Caco-2 (cell line): ENCODE measurements around the gene CCT2. TPM values are rescaled to one million over a fixed set of nuclear protein-coding genes. Genes with fewer than 3 reads are reported as not detected.

Source experiments
- BruUV-seq: library from RNA; stranded (reverse); fragments of 400-500 nt; replicated peaks from 2 replicates; lab custom pipeline; 2021; lab: Mats Ljungman, UMichigan
- CTCF ChIA-PET: fragments of 300-600 bp; sonication (Branson Sonifier 250); formaldehyde crosslinking; loops from one replicate; lab custom pipeline; 2022; ENCODE audit warnings: antibody characterized with exemption; lab: Charles Lee
- POLR2A ChIA-PET: fragments of 300-600 bp; sonication (Branson Sonifier 250); formaldehyde crosslinking; loops from one replicate; lab custom pipeline; 2022; ENCODE audit warnings: antibody characterized with exemption; lab: Charles Lee
- DNase-seq, 2 experiments: peaks; one replicate each; pipeline versions ENCODE4 v3.0.0 to v3.0.0-alpha.2; 2020 to 2022
- H3K27me3 ChIP-seq: replicated peaks from 2 replicates; pipeline ENCODE4 v1.6.0; 2011; ENCODE audit warnings: low read length; ENCODE audit not compliant: control insufficient read depth, insufficient read depth
- H3K36me3 ChIP-seq: 2 replicates; pipeline ENCODE4 v1.5.1; 2011; ENCODE audit warnings: low read length; ENCODE audit not compliant: control insufficient read depth, insufficient read depth
- H3K4me1 ChIP-seq: fragments of 250-450 bp; sonication (Bioruptor Pico); 2 replicates; pipeline ENCODE4 v1.5.1; 2020; ENCODE audit warnings: mild to moderate bottlenecking
- H3K4me3 ChIP-seq: 2 replicates; pipeline ENCODE4 v1.5.1; 2011; ENCODE audit warnings: low read depth, mild to moderate bottlenecking, control low read depth, low read length
- H3K9me3 ChIP-seq: fragments of 250-450 bp; sonication (Bioruptor Pico); 2 replicates; pipeline ENCODE4 v1.5.1; 2020; ENCODE audit warnings: mild to moderate bottlenecking, moderate library complexity
- H3K27ac Mint-ChIP-seq: one replicate; pipeline ENCODE4 v1.8.0; 2022; ENCODE audit warnings: mixed read lengths; ENCODE audit not compliant: unreplicated experiment
- H3K27me3 Mint-ChIP-seq: one replicate; pipeline ENCODE4 v1.8.0; 2022; ENCODE audit warnings: mixed read lengths; ENCODE audit not compliant: insufficient read depth, unreplicated experiment
- H3K36me3 Mint-ChIP-seq: one replicate; pipeline ENCODE4 v1.8.0; 2022; ENCODE audit warnings: mild to moderate bottlenecking, mixed read lengths; ENCODE audit not compliant: insufficient read depth, unreplicated experiment
- H3K4me1 Mint-ChIP-seq: one replicate; pipeline ENCODE4 v1.8.0; 2022; ENCODE audit warnings: low read depth, mixed read lengths; ENCODE audit not compliant: unreplicated experiment
- H3K4me3 Mint-ChIP-seq: one replicate; pipeline ENCODE4 v1.8.0; 2022; ENCODE audit warnings: mild to moderate bottlenecking, moderate library complexity, mixed read lengths; ENCODE audit not compliant: unreplicated experiment
- H3K9me3 Mint-ChIP-seq: one replicate; pipeline ENCODE4 v1.8.0; 2022; ENCODE audit warnings: mixed read lengths; ENCODE audit not compliant: unreplicated experiment
- intact Hi-C: fragments of 100-400 bp; cut with micrococcal nuclease; formaldehyde crosslinking; loops from one replicate; pipeline ENCODE4 v1.10.0; 2022; ENCODE audit not compliant: unreplicated experiment
- total RNA-seq: library from RNA; stranded (reverse); gene quantifications from 2 replicates; pipeline ENCODE4 v1.2.3, GENCODE V29; 2022
- TF ChIP-seq, protein P1 (sequence below), 2 experiments: fragments of 200-600 bp in 1 of 2; IDR thresholded peaks; 1 replicate in 1 of 2; 2 replicates in 1 of 2; pipeline versions ENCODE4 v1.5.1 to v1.8.0; 2011 to 2022; ENCODE audit warnings: antibody characterized with exemption in 1 of 2, control low read depth in 1 of 2, inconsistent platforms in 1 of 2, low read depth in 1 of 2, low read length in 1 of 2, mild to moderate bottlenecking in 1 of 2, moderate library complexity in 1 of 2; ENCODE audit not compliant: insufficient read depth in 1 of 2, severe bottlenecking in 1 of 2, unreplicated experiment in 1 of 2

The CCT2 gene
- total RNA-seq, 1 experiment from 2014 or later = 321 TPM

DNA sequence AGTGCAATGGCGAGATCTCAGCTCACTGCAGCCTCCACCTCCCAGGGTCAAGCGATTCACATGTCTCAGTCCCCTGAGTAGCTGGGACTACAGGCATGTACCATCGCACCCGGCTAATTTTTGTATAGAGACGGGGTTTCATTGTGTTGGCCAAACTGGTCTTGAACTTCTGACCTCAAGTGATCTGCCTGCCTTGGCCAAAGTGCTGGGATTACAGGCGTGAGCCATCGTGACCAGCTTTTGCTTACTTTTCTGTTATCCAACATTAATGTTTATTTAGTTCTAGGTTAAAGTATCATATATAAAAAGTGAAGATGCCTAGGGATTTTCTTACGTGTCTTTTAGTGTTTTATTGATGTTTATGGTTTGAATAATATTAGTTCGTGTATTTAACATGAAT, 28.9 kb upstream of the CCT2 start:
- H3K4me1 ChIP-seq = peaks cover 27% of the 10 kb centered on the region
- TF ChIP-seq, protein P1, sequence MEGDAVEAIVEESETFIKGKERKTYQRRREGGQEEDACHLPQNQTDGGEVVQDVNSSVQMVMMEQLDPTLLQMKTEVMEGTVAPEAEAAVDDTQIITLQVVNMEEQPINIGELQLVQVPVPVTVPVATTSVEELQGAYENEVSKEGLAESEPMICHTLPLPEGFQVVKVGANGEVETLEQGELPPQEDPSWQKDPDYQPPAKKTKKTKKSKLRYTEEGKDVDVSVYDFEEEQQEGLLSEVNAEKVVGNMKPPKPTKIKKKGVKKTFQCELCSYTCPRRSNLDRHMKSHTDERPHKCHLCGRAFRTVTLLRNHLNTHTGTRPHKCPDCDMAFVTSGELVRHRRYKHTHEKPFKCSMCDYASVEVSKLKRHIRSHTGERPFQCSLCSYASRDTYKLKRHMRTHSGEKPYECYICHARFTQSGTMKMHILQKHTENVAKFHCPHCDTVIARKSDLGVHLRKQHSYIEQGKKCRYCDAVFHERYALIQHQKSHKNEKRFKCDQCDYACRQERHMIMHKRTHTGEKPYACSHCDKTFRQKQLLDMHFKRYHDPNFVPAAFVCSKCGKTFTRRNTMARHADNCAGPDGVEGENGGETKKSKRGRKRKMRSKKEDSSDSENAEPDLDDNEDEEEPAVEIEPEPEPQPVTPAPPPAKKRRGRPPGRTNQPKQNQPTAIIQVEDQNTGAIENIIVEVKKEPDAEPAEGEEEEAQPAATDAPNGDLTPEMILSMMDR (IDR thresholded peaks at IDR 0.05; ENCODE audit: insufficient read depth in 1 of 2, low read depth in 1 of 2, low read length in 1 of 2, severe bottlenecking in 1 of 2, unreplicated experiment in 1 of 2) = no peak
- POLR2A ChIA-PET = interaction anchor here (0.6 kb wide), 1 partner anchor 138 kb away, joined by 8 read pairs; no protein-coding TSS in a partner anchor
- no peaks in the 10 kb centered on the region for H3K9me3 ChIP-seq
- CTCF ChIA-PET = interaction anchor here (0.6 kb wide), 1 partner anchor 199 kb away, joined by 3 read pairs; no protein-coding TSS in a partner anchor
- H3K27me3 ChIP-seq = no peaks in the 10 kb centered on the region
- Mint-ChIP-seq H3K36me3 (peaks cover 31% of the 10 kb centered on the region), H3K27me3 (no peaks in the 10 kb centered on the region), H3K27ac (no peak overlapping the region), H3K4me3 (no peak overlapping the region), H3K9me3 (no peaks in the 10 kb centered on the region), H3K4me1 (peaks cover 26% of the 10 kb centered on the region)
- intact Hi-C loops = no loop called here
- no peak overlapping the region for H3K4me3 ChIP-seq
- H3K36me3 ChIP-seq = no peaks in the 10 kb centered on the region
- BruUV-seq = no TSS peak
- no peak for DNase-seq

DNA sequence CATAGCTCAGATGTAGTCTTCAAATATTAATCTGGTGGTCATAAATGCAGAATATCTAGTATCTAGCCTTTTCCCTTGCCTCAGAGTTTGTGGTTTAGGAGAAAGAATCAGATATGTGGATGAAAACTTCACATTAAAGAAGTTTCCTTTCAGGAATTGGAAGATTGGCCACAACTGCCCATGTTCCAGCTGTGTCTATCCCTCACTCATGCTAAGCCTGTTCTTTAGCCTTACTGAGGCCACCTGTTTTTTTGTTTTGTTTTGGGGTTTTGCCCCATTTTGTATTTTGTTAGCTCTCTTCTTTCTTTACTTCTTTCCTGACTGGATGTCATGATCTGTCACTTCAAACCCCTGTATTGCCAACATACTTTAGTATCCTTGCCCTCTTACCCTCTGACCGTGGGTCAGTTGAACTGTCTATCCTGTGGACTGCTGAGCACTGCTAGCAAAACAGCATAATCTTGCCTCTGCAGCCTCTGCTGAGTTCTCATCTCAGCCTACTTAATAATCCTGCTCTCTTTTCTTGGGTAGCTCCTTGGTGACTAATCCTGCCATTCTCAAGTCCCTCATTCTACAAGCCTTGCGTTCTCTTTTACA, 22.0 kb upstream of the CCT2 start:
- Histone ChIP-seq H3K36me3 (no peaks in the 10 kb centered on the region), H3K9me3 (no peaks in the 10 kb centered on the region), H3K4me3 (no peak overlapping the region), H3K4me1 (peaks cover 3% of the 10 kb centered on the region), H3K27me3 (no peaks in the 10 kb centered on the region)
- no peak overlapping the region for H3K27ac Mint-ChIP-seq
- no peaks in the 10 kb centered on the region for H3K27me3 Mint-ChIP-seq
- no peaks in the 10 kb centered on the region for H3K9me3 Mint-ChIP-seq
- peaks cover 19% of the 10 kb centered on the region for H3K36me3 Mint-ChIP-seq
- TF ChIP-seq, protein P1 (IDR thresholded peaks at IDR 0.05; ENCODE audit: insufficient read depth in 1 of 2, low read depth in 1 of 2, low read length in 1 of 2, severe bottlenecking in 1 of 2, unreplicated experiment in 1 of 2) = no peak
- H3K4me3 Mint-ChIP-seq = no peak overlapping the region
- intact Hi-C loops = no loop called here
- peaks cover 15% of the 10 kb centered on the region for H3K4me1 Mint-ChIP-seq
- DNase-seq = no peak
- no TSS peak for BruUV-seq
- POLR2A ChIA-PET = no interaction called here
- CTCF ChIA-PET = no interaction called here

DNA sequence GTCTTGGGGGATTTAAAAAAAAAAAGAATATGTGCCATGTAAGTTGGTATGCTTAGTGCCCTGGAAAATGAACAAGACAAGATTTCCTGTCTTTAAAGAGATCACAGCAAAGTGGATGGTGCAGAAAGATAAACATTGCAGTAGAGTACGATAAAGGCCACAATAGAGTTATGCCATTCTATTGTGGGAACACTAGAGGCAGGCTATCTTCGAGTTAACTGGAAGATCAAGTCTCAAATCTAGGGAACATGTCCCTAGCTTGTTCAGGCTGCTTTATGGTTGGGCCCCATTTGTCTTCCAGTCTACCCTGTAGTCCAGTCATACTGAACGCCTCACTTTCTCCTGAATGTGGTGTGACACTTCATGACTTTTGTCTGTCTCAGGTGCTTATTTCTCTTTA, 18.7 kb upstream of the CCT2 start:
- H3K4me1 Mint-ChIP-seq = peaks cover 27% of the 10 kb centered on the region
- Histone ChIP-seq H3K4me3 (no peak overlapping the region), H3K27me3 (no peaks in the 10 kb centered on the region), H3K9me3 (no peaks in the 10 kb centered on the region), H3K4me1 (peaks cover 13% of the 10 kb centered on the region), H3K36me3 (no peaks in the 10 kb centered on the region)
- peaks cover 46% of the 10 kb centered on the region for H3K36me3 Mint-ChIP-seq
- H3K4me3 Mint-ChIP-seq = no peak overlapping the region
- CTCF ChIA-PET = interaction anchor here (1.2 kb wide), 2 partner anchors 149 to 178 kb away, joined by 4 read pairs; no protein-coding TSS in a partner anchor
- H3K9me3 Mint-ChIP-seq = no peaks in the 10 kb centered on the region
- BruUV-seq = no TSS peak
- no peaks in the 10 kb centered on the region for H3K27me3 Mint-ChIP-seq
- no peak overlapping the region for H3K27ac Mint-ChIP-seq
- intact Hi-C loops = no loop called here
- TF ChIP-seq, protein P1 (IDR thresholded peaks at IDR 0.05; ENCODE audit: insufficient read depth in 1 of 2, low read depth in 1 of 2, low read length in 1 of 2, severe bottlenecking in 1 of 2, unreplicated experiment in 1 of 2) = peak in 1 of 2 experiments; percentile 37
- POLR2A ChIA-PET = no interaction called here
- no peak for DNase-seq
